Stimulated activated CD4-positive, alpha-beta T cell treated with anti-CD3 and anti-CD28 coated beads, Interleukin-4, amount 100 ng/mL, for 24 hours (primary cell): ENCODE measurements around the gene KCNMA1.

ENCODE experiments used
- DNase-seq: peaks from one replicate; pipeline ENCODE4 v3.0.0-alpha.2; 2020

The KCNMA1 gene

GRCh38 chr10:77631241-77631640, 6.4 kb downstream of the KCNMA1 start:
- no peak for DNase-seq

- no peak for DNase-seq
Observed at GRCh38 chr10:77630507-77630848, 7.1 kb downstream of the KCNMA1 start.

- no peak for DNase-seq
Observed at GRCh38 chr10:77629775-77630506, 7.7 kb downstream of the KCNMA1 start.

DNA sequence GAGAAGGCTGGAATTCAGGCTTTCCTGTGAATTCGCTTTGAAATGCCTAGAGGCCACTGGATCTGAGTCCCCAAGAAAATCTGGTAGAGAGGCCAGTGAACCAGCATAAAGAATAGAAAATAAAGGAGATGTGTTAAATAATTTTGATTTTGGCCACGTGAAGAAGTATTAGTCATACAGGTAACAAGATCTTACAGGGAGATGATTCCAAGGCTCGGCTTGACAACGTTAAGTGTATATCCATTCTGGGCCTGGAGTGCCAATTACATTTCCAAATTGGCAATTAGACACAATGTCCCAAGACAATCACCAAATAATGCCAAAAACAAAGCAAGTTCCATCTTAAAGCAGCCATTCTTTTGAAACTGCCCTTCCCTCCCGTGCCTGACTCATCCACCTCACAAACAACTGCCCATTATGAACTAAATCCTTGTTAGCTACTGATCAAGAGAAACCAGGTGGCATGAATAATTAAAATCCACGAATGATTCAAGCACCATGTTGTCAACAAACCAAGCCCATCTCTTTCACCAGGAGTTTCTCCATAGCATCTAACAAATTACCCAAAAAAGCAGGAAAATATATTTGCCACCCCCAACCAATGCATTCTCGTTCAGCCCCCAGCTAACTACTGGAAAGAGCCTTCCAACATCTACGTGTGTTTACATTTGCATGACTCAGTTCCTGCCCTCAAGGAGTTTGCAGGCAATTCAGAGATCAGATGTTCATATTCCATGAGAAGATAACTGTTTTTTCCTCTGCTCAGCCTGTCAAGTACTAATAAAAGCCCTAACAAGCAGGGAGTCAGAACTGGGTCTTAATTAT, 8.5 kb downstream of the KCNMA1 start:
- DNase-seq: no peak

DNA sequence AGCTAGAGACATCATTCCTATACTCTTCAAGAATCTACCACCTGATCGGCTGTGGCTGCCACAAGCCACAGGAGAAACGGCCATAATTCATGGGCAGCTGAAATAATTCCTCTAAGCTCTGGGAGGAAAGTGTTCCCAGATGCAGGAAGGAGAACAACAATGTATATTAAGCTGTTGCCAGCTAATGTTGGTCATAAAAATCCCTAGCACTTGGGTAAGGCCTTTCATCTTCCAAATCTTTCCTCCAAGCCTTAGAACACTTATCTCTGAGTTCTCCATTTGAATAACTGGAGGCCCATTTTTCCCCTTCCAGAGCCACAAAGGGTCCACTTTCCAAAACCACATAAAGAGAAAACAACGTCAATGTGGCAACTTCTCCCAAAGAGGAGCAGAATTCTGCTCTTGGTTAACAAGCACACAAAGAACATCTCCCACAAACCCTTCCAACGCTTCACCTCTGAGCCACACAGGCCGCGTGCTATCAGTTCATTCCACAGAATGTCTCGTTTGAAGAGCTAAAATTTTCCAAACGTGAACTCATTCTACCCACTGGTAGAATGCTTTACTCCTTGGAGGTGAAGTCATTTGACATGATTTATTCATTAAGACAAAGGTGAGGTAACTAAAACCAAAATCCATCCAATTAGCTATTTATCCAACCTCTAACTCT, 11.2 kb downstream of the KCNMA1 start:
- no peak for DNase-seq

GRCh38 chr10:77625379-77625778, 12.2 kb downstream of the KCNMA1 start:
- DNase-seq: no peak

- no peak for DNase-seq
Observed at GRCh38 chr10:77622889-77623291, 14.7 kb downstream of the KCNMA1 start.

- DNase-seq: no peak
Observed at GRCh38 chr10:77620731-77621130, 16.9 kb downstream of the KCNMA1 start.

- DNase-seq: no peak
Observed at GRCh38 chr10:77619964-77620703, 17.5 kb downstream of the KCNMA1 start.

- no peak for DNase-seq
Observed at GRCh38 chr10:77618117-77618516, 19.5 kb downstream of the KCNMA1 start.

- no peak for DNase-seq
Observed at GRCh38 chr10:77616766-77617165, 20.8 kb downstream of the KCNMA1 start.

GRCh38 chr10:77614778-77615625, 22.6 kb downstream of the KCNMA1 start:
- DNase-seq: no peak

- no peak for DNase-seq
Observed at GRCh38 chr10:77613476-77614130, 24.0 kb downstream of the KCNMA1 start.

- DNase-seq: no peak
Observed at GRCh38 chr10:77611670-77612069, 25.9 kb downstream of the KCNMA1 start.

DNA sequence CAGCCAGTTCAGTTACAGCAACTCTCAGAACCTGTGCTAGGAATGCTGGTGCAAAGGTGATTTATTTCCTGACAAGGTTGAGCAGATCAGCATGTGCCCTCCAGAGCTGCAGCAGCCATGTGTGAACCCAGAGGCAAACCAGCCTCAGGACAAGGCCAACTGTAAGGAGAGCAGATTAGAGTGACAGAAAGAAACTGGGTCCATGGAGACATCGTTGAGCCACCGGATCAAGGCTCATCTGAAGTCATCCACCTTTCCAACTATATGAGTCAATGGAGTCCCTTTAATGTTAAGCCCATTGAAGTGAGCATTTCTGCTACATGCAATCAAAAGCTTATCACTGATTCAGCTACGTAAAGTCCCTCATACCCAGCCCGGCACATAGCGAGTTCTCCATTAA, 26.4 kb downstream of the KCNMA1 start:
- DNase-seq: no peak

DNA sequence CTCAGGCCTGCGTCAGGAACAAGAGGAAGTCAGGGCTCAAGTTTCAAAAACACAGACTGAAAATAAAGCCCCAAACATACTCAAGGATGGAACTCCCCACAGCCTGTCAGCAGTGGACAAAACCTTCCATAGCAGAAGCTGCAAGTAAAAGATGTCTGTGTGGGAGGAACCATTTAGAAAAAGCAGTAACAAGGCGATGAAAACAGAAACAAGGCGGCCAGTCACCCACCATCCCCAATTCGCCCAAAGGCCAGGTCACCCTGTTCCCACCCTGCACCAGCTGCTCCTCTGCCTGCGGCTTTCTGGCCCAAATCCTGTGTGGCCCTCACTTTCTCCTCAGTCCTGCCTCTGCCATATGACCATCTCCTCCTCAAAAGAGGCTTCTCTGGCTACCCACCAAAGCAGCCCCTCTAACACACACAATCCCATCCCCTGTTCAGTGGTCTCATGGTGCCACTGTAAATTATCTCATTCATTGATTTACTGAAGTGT, 27.8 kb downstream of the KCNMA1 start:
- DNase-seq: no peak

GRCh38 chr10:77608281-77608680, 29.3 kb downstream of the KCNMA1 start:
- no peak for DNase-seq

GRCh38 chr10:77606751-77607150, 30.9 kb downstream of the KCNMA1 start:
- DNase-seq: no peak

GRCh38 chr10:77605466-77605865, 32.1 kb downstream of the KCNMA1 start:
- no peak for DNase-seq

DNA sequence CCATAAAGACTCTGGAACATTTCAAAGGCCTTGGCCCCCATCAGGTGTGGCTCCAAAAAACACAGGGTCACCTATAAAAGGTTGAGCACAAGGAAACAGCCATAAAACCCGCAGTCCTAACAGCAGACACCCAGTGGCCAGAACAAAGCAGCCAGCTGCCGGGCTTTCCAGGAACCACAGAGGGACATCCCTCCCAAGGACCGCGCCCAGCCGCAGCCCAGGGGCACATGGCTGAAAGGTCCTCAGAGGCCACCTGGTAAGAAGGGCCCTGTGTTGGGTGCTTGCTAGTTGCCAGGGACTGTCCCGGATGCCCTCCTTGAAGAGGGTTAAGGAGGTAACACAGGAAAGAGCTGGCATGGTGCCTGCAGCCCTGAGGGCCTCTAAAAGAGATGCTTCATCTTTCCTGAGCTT, 32.7 kb downstream of the KCNMA1 start:
- no peak for DNase-seq

DNA sequence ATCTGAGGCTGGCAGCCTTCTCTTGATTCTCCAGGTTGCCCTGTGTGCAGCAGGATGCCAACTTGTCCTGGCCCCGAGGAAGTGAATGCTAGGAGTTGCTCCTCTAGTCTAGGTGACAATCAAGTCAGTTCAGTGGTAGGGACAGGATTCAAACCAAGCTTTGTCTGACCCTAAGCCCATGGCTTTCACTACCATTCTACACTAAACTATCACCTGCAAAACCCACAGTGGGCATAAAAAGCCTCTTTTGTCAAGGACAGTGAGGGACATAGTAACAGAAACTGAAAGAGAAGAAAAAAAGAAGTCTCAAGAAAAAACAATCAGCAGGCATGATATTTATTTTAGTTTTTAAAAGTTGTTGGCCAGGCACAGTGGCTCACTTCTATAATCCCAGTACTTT, 33.5 kb downstream of the KCNMA1 start:
- DNase-seq: no peak

DNA sequence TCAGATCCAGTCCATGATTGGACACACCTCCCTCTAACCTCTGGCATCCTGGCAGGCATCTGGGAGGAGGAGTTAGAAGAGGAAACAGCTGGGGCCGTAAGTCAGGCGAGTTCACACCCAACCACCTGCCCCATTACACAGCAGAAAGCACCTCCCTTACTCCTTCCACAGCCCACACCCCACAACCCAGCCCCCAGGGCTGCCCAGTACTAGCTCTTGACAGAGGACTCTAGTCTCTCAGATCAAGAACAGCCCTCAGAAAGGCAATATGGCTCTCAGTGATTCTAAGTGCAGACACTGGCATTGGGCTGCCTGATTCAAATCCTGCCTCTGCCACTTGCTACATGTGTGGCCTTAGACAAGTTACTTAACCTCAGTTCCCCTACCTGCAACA, 34.1 kb downstream of the KCNMA1 start:
- no peak for DNase-seq
